HG03139 (cell line): ENCODE measurements around the gene LRGUK.

Experiments used
- ATAC-seq: cut with Tn5 transposase; IDR thresholded peaks from one replicate; pipeline ENCODE4 v1.9.1; 2021; ENCODE audit not compliant: unreplicated experiment

LRGUK gene

GRCh38 chr7:134182078-134182477 lies 54.9 kb downstream of the LRGUK start:
- no peak for ATAC-seq

DNA sequence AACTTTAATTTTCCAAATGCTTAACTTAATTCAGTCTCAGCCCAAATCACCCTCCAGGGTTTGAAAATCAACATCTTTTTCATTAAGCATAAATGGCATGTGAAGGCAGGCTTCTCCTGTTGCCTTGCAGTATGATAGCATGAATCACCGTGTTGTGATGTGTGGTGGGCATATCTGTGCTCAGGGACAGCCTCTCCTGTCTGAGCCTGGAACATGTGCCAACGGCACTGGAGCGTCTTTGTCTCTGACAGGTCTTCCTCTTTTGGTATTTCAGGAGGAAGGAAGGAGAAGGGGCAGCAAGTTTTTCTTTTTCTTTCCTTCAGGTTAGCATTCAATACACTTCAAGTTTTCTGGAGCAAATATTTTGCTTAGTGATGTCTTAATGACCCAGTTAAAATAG lies 57.6 kb downstream of the LRGUK start:
- ATAC-seq: no peak

GRCh38 chr7:134186027-134186426 lies 58.9 kb downstream of the LRGUK start:
- no peak for ATAC-seq

DNA sequence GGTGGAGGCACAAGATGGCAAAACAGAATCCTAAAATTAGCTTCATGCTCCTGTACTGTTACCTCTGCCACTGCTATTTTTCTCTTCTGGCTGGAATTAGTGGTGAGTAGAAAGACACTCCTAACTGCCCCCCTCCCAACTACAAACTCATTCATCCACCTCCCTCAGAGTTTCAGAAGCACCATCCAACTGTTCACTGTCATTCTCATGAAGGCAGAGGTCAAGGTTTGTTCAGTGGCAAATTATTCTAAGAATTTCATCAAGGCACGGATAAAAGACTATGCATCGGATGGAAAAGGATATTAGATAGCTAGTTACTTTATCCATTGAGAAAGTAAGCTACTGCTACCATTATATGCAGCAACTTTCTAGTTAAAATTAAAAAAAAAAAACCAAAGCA lies 59.7 kb downstream of the LRGUK start:
- ATAC-seq: no peak

GRCh38 chr7:134187893-134188292 lies 60.8 kb downstream of the LRGUK start:
- no peak for ATAC-seq

GRCh38 chr7:134188311-134188710 lies 61.2 kb downstream of the LRGUK start:
- no peak for ATAC-seq

DNA sequence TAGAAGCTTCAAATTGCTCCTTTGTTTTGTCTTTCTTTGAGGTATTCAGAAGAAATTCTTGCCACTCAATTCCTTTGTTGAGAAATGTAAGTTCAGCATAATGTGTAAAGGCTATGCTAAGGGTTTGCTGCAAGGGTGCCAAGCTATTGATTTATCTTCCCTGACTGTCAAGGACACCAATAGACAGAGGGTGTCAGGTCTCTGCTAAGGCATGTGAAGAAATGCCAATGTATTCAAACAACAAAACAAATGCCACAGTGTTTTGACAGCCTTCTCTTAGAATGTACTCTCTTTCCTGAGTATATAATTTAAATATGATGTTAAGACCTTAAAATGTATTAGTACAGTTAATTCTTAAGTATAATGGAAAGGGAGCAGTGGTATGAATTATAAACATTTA lies 62.4 kb downstream of the LRGUK start:
- ATAC-seq: no peak

DNA sequence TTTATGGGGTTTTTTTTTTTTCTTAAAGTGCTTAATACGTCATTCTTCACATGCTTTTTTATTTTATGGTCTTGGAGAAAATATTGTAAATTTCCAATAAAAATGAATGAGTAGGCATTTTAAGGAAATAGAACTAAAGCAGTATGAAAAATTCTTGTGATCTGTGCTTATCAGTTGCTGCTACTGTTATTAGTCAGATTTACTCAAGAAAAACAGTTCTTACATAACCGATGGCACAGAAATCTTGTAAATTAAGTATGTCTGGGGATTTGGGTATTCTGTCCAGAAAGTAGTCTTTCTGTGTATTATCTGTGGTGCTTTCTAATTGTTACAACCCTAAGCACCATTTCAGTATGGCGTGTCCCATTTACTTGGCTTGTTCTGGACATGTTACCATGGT lies 64.7 kb downstream of the LRGUK start:
- ATAC-seq: no peak

GRCh38 chr7:134193240-134193639 lies 66.1 kb downstream of the LRGUK start:
- ATAC-seq: no peak

DNA sequence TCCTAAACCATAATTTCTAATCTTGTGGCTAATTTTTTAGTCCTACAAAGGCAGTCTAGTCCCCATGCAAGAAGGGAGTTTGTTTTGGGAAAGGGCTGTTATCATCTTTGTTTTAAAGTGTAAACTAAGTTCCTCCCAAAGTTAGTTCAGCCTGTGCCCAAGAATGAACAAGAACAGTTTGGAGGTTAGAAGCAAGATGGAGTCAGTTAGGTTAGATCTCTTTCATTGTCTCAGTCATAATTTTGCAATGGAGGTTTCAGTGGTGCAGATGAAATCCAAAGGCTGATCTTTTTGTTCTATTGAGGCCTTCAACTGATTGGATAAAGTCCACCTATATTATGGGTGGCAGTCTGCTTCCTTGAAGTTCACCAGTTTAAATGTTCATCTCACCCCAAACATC lies 68.1 kb downstream of the LRGUK start:
- no peak for ATAC-seq

DNA sequence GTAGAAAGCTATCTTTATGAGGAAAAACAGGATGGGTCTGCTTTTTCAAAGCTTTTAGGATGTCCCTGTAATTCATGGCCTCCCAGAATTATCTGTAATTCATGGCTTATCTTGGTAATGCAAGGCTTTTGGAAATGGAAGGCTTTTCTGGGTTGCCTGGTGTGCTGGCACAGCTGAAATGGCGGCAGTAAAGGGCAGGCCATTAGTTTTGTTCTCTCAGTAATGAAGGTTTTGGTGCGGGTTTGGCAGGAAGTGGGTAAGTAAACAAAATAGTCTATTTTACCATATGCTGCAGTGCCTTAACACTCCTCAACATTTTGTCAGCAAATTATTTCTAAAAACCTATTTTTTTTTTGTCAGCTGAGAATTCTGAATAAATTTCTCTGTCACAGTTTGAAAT lies 69.3 kb downstream of the LRGUK start:
- ATAC-seq: no peak

DNA sequence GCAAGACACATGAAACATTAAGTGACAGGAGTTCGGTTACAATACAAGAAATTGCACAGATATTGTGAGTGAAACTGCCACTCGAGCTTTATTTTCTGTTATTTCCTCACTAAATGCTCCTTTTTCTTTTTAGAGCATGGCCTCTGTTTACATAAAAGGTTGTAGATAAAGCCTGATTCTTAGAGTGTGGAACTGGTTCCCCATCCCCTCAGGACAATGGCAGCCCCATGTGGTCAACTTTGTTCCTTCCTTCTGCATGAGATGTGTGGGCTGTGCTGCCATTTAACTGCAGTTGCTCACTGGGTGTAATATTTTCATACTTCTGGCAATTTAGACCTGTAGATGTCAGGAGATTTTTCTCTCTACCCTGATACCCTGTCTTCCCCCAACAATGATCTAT lies 70.2 kb downstream of the LRGUK start:
- no peak for ATAC-seq

GRCh38 chr7:134200970-134201369 lies 73.8 kb downstream of the LRGUK start:
- ATAC-seq: no peak

GRCh38 chr7:134201569-134202261 lies 74.6 kb downstream of the LRGUK start:
- ATAC-seq: no peak

DNA sequence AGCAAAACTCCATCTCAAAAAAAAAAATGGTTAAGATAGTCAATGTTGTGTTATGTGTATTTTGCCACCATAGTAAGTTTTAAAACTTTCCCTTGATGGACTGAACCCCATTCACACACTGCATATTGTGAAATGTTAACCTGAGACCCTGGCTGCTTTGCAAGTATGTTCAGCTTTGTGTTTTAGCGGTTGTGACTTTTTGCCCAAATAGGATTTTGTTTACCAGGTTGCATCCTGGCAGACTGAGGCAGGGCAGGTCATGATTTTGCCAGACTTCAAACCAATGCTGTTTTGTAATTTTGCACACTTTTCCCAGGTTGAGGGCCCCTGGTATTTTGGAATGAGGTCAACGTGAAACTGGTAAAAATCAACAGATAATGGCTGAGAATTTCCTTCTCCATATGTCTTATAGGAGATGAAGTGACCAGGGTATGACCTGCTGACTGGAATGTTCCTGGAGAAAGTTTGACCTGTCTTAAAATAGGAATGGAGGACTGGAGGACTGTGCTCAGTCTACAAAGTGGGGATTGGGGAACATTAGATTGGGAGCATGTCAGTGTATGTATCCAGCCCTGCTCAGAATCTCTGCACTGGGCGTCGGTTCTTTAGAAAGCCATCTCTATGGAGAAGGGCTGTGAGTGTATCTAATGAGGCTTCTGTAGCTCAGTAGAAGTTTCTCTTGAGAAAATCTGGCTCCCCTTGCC lies 76.2 kb downstream of the LRGUK start:
- ATAC-seq: no peak

DNA sequence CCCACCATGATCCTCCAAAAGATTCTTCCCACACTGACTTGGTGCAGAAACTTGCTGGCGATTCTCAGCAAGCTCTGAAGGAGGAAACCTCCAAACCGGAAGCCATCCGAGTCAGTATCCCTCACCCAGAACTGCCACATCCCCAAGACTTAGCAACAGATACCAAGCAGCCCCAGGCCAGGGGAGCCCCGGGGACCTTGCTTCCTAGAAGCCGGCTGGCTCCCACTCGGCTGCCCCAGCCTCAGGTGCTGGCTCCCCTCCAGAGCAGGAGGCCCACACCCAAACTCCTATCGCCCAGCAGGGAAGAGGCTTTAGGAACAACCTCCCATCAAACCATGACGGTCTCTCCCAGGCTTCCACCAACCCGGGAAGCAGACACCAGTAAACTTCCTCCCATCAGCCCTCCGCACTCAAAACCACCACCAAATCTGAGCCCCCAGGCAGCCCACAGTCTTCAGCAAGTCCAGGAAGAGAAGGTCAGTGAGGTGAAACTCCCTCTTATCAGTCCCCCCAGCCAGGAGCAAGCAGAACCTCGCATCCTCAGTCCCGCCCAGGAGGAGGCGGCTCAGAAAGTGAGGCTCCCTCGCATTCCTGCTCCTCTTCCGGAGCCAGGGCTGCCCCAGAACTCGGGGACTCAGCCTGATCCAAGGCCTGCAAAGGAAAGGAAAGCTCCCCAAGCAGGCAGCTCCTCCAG lies 82.3 kb downstream of the LRGUK start:
- no peak for ATAC-seq

DNA sequence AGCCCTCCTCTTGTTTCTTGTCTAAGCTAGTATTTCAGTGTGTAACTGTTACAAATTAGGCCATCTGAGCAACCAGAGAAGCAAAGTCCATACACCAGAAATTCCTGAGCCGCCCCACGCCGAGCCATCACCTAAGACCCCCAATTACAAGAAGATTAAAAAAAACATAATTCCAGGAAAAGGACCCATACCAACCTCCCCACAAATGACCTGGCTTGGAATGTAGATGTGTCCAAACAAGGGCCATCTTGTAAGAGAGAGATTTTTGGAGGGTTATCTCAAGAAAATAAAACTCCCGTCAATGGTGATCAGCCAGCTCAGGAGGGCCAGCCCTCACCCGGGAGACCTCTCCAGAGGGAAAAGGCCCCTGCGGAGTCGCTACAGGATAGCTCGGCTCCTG lies 83.1 kb downstream of the LRGUK start:
- no peak for ATAC-seq

- ATAC-seq: no peak
Measured at GRCh38 chr7:134210976-134211663, 84.0 kb downstream of the LRGUK start.

DNA sequence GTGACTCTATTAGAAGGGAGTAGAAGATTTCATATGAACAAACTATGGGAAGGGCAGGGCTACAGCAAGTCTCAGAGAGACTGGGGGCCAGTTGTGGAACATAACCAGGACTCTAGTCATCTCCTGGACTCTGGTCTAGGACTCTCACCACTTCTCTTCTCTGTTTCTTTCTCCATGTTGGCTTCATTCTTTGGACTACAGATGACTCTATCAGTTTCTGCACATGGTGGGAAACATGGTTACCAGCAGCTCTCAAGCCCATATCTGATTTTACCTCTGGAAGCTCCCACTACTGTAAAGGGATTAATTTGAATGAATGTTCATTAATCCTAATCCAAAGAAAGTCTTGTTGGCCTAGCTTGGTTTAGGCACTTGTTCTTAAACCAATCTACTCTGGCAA lies 84.7 kb downstream of the LRGUK start:
- ATAC-seq: no peak

DNA sequence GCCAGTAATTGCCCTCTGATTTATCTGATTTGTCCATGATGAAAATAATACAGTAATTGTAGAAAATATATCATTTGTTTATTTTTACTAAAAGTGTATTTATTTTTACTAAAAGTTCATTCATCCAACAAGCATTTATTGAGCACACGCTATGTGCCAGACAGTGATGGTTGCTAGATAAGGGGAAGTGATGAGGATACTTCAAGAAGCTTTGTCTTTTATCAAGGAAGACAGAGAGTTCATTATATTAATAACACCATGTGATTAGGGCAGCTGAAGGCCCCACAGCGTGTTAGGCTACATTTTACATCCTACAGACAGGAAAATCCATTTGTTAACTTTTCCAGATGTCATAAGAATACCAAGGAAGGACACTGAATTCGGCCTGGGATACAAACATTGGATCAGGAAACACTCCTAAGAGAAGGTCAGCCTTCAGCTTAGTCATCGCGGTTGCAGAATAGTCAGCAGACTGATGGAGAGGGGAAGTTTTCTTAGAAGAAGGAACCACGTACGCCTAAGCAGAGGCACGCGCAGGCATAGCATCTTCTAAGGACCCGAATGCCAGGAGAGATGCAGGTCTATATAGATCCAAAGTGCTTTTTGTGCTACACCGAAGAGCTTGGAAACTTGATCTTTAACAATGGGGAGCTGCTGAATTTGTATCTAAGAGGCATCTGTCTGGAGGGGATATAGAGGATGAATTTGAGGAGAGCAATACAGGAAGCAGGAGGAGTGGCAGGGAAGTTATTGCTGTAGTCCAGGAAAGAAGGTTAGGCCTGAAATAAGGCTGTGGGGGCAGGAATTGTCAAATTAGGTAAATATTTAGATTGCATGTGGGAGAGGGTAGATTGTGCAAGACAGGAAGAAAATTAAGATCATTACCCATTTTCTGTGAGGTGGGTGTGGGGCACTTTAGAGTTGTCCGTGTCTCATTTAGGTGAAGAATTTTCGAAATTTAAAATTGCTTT lies 85.7 kb downstream of the LRGUK start:
- ATAC-seq: no peak

- ATAC-seq: no peak
Measured at GRCh38 chr7:134220236-134220635, 93.1 kb downstream of the LRGUK start.
